CD4-positive, alpha-beta memory T cell (primary cell): ENCODE results near the gene LIPK. TPM values are rescaled to one million over a fixed set of nuclear protein-coding genes. Genes with fewer than 3 reads are reported as not detected.
"Not testable (repeated sequence)": the region's sequence is repeated elsewhere in the genome, so short reads cannot be mapped to it uniquely, and the experiment has no call there.

Experiments
- CTCF ChIA-PET: fragments of 350-600 bp; sonication (Branson Sonifier 250); formaldehyde crosslinking; loops from one replicate; lab custom pipeline; 2021; ENCODE audit warnings: inconsistent platforms; ENCODE audit not compliant: partially characterized antibody; lab: Charles Lee
- POLR2A ChIA-PET: fragments of 350-600 bp; sonication (Branson Sonifier 250); formaldehyde crosslinking; loops from one replicate; lab custom pipeline; 2021; ENCODE audit not compliant: partially characterized antibody; lab: Charles Lee
- DNase-seq, 5 donors: peaks; one replicate each; pipeline versions ENCODE4 v3.0.0 to v3.0.0-alpha.2; 2020 to 2022; ENCODE audit warnings: mixed read lengths in 1 of 5
- H3K27ac ChIP-seq: one replicate; pipeline ENCODE4 v1.7.0; 2013; ENCODE audit warnings: low read depth, low read length
- H3K27me3 ChIP-seq: 2 replicates; pipeline ENCODE4 v1.7.0; 2013; ENCODE audit warnings: mild to moderate bottlenecking, low read length, moderate library complexity; ENCODE audit not compliant: insufficient read depth
- H3K36me3 ChIP-seq: 2 replicates; pipeline ENCODE4 v1.7.0; 2013; ENCODE audit warnings: mild to moderate bottlenecking, low read length, moderate library complexity; ENCODE audit not compliant: insufficient read depth
- H3K4me1 ChIP-seq: 2 replicates; pipeline ENCODE4 v1.7.0; 2013; ENCODE audit warnings: mild to moderate bottlenecking, low read length, moderate library complexity; ENCODE audit not compliant: insufficient read depth
- H3K4me3 ChIP-seq, 2 donors: one replicate each; pipeline ENCODE4 v1.7.0; 2013; ENCODE audit warnings: low read length in 2 of 2, mild to moderate bottlenecking in 1 of 2
- H3K9me3 ChIP-seq, 2 donors: one replicate each; pipeline ENCODE4 v1.7.0; 2013; ENCODE audit warnings: low read length in 2 of 2, control low read depth in 1 of 2; ENCODE audit not compliant: control insufficient read depth in 1 of 2
- H3K27ac Mint-ChIP-seq, 7 donors: one replicate each; pipeline ENCODE4 v1.8.0; 2020 to 2021; ENCODE audit warnings: mixed read lengths in 7 of 7, mild to moderate bottlenecking in 6 of 7, inconsistent platforms in 3 of 7, moderate library complexity in 3 of 7
- H3K27me3 Mint-ChIP-seq, 2 donors: one replicate each; pipeline ENCODE4 v1.8.0; 2020 to 2021; ENCODE audit warnings: mixed read lengths in 2 of 2
- H3K36me3 Mint-ChIP-seq, 2 donors: one replicate each; pipeline ENCODE4 v1.8.0; 2020 to 2021; ENCODE audit warnings: mixed read lengths in 2 of 2, inconsistent platforms in 1 of 2, mild to moderate bottlenecking in 1 of 2
- H3K4me1 Mint-ChIP-seq, 4 donors: one replicate each; pipeline ENCODE4 v1.8.0; 2020 to 2021; ENCODE audit warnings: mixed read lengths in 4 of 4, mild to moderate bottlenecking in 1 of 4
- H3K4me3 Mint-ChIP-seq, 8 donors: one replicate each; pipeline ENCODE4 v1.8.0; 2020 to 2021; ENCODE audit warnings: mixed read lengths in 8 of 8, mild to moderate bottlenecking in 7 of 8, moderate library complexity in 6 of 8, inconsistent platforms in 3 of 8
- H3K9me3 Mint-ChIP-seq, 8 donors: one replicate each; pipeline ENCODE4 v1.8.0; 2020 to 2021; ENCODE audit warnings: mixed read lengths in 8 of 8, mild to moderate bottlenecking in 5 of 8, inconsistent platforms in 3 of 8, moderate library complexity in 1 of 8
- intact Hi-C: fragments of 100-400 bp; cut with micrococcal nuclease; formaldehyde crosslinking; loops from one replicate; pipeline ENCODE4 v1.15.1; 2023
- polyA plus RNA-seq, 2 donors: library from polyadenylated mRNA; unstranded; fragments of 300-500 nt; fragmentation: Illumina TruSeq; gene quantifications; one replicate each; pipeline ENCODE4 v1.2.3, GENCODE V29; 2021
- total RNA-seq, 2 experiments: library from RNA; stranded (reverse); gene quantifications; one replicate each; pipeline ENCODE4 v1.2.3, GENCODE V29; 2021

The LIPK gene
- total and polyA plus RNA-seq, 4 experiments from 2014 or later = not detected

GRCh38 chr10:88687853-88688467, 18.1 kb upstream of the LIPK start:
- Mint-ChIP-seq H3K27ac (no peak overlapping the region), H3K36me3 (no peaks in the 10 kb centered on the region), H3K9me3 (peaks cover 0 to 4% (median under 1%) of the 10 kb centered on the region in 8 donors), H3K27me3 (peaks cover 0 to 2% of the 10 kb centered on the region in 2 donors), H3K4me3 (no peak overlapping the region), H3K4me1 (no peaks in the 10 kb centered on the region)
- CTCF ChIA-PET = interaction anchor here (0.7 to 6.9 kb wide), 12 partner anchors 8 to 247 kb away, joined by 3 to 51 read pairs (median 4); partner anchors contain the start of genes RNLS and STAMBPL1
- Histone ChIP-seq H3K27ac (no peak overlapping the region), H3K9me3 (no peaks in the 10 kb centered on the region), H3K4me1 (no peaks in the 10 kb centered on the region), H3K36me3 (no peaks in the 10 kb centered on the region), H3K4me3 (no peak overlapping the region), H3K27me3 (no peaks in the 10 kb centered on the region)
- intact Hi-C loops = loop anchor here (1.0 to 10.0 kb wide), 6 partner anchors 122 to 823 kb away; partner anchors contain the start of genes KLLN and PTEN
- DNase-seq = peak in 4 of 5 donors; percentile 18 to 26 (median 21)
- POLR2A ChIA-PET = no interaction called here

GRCh38 chr10:88689366-88689765, 16.7 kb upstream of the LIPK start:
- H3K27me3 ChIP-seq = no peaks in the 10 kb centered on the region

GRCh38 chr10:88693392-88694020, 12.5 kb upstream of the LIPK start:
- intact Hi-C loops = no loop called here
- Mint-ChIP-seq H3K4me3 (no peak overlapping the region), H3K4me1 (no peaks in the 10 kb centered on the region), H3K9me3 (peaks cover 0 to 4% (median under 1%) of the 10 kb centered on the region in 8 donors), H3K36me3 (no peaks in the 10 kb centered on the region), H3K27me3 (peaks cover 3 to 4% of the 10 kb centered on the region in 2 donors), H3K27ac (no peak overlapping the region)
- Histone ChIP-seq H3K4me3 (no peak overlapping the region), H3K27ac (no peak overlapping the region), H3K36me3 (no peaks in the 10 kb centered on the region), H3K27me3 (no peaks in the 10 kb centered on the region), H3K9me3 (no peaks in the 10 kb centered on the region), H3K4me1 (no peaks in the 10 kb centered on the region)
- ChIA-PET CTCF (interaction anchor here (1.0 to 1.2 kb wide), 2 partner anchors 62 to 110 kb away, joined by 3 read pairs; partner anchors contain the start of gene RNLS), POLR2A (interaction anchor here (1.1 kb wide), 1 partner anchor 116 kb away, joined by 3 read pairs; no protein-coding TSS in a partner anchor)
- DNase-seq = no peak

More at GRCh38 chr10:88689366-88689765, 16.7 kb upstream of the LIPK start:
- ChIA-PET POLR2A (no interaction called here), CTCF (interaction anchor here (1.2 to 6.9 kb wide), 5 partner anchors 10 to 244 kb away, joined by 3 to 51 read pairs (median 11); no protein-coding TSS in a partner anchor)
- no peak for DNase-seq
- H3K36me3 Mint-ChIP-seq = no peaks in the 10 kb centered on the region
- H3K4me1 Mint-ChIP-seq = no peaks in the 10 kb centered on the region
- no peak overlapping the region for H3K27ac Mint-ChIP-seq
- no peaks in the 10 kb centered on the region for H3K4me1 ChIP-seq
- intact Hi-C loops = loop anchor here (10.0 kb wide), 2 partner anchors 125 to 825 kb away; partner anchors contain the start of genes KLLN and PTEN
- H3K36me3 ChIP-seq = no peaks in the 10 kb centered on the region
- H3K27ac ChIP-seq = no peak overlapping the region
- no peak overlapping the region for H3K4me3 ChIP-seq
- peaks cover 0 to 2% of the 10 kb centered on the region in 2 donors for H3K27me3 Mint-ChIP-seq
- peaks cover 0 to 4% (median under 1%) of the 10 kb centered on the region in 8 donors for H3K9me3 Mint-ChIP-seq
- no peak overlapping the region for H3K4me3 Mint-ChIP-seq
- H3K9me3 ChIP-seq = no peaks in the 10 kb centered on the region

- intact Hi-C loops = no loop called here
- DNase-seq = no peak
- Histone ChIP-seq H3K27ac (no peak overlapping the region), H3K9me3 (no peaks in the 10 kb centered on the region), H3K36me3 (no peaks in the 10 kb centered on the region), H3K27me3 (no peaks in the 10 kb centered on the region), H3K4me1 (no peaks in the 10 kb centered on the region), H3K4me3 (no peak overlapping the region)
- no peak overlapping the region for H3K27ac Mint-ChIP-seq
- peaks cover 0 to 1% (median 0%) of the 10 kb centered on the region in 4 donors for H3K4me1 Mint-ChIP-seq
- H3K9me3 Mint-ChIP-seq = no peaks in the 10 kb centered on the region
- POLR2A ChIA-PET = no interaction called here
- H3K4me3 Mint-ChIP-seq = no peak overlapping the region
- CTCF ChIA-PET = no interaction called here
- no peaks in the 10 kb centered on the region for H3K27me3 Mint-ChIP-seq
- H3K36me3 Mint-ChIP-seq = no peaks in the 10 kb centered on the region
Observed at GRCh38 chr10:88702848-88703597, 3.0 kb upstream of the LIPK start.

GRCh38 chr10:88707429-88708155, 1.5 kb downstream of the LIPK start:
- no peak overlapping the region for H3K4me3 Mint-ChIP-seq
- peaks cover 0 to 2% (median 0%) of the 10 kb centered on the region in 8 donors for H3K9me3 Mint-ChIP-seq
- no peaks in the 10 kb centered on the region for H3K36me3 Mint-ChIP-seq
- Histone ChIP-seq H3K9me3 (no peaks in the 10 kb centered on the region), H3K4me1 (no peaks in the 10 kb centered on the region), H3K27ac (no peak overlapping the region), H3K36me3 (no peaks in the 10 kb centered on the region), H3K4me3 (no peak overlapping the region), H3K27me3 (no peaks in the 10 kb centered on the region)
- peaks cover 0 to 1% (median 0%) of the 10 kb centered on the region in 4 donors for H3K4me1 Mint-ChIP-seq
- intact Hi-C loops = no loop called here
- no peak for DNase-seq
- ChIA-PET CTCF (no interaction called here), POLR2A (no interaction called here)
- H3K27ac Mint-ChIP-seq = no peak overlapping the region
- no peaks in the 10 kb centered on the region for H3K27me3 Mint-ChIP-seq

- intact Hi-C loops, H3K36me3 Mint-ChIP-seq, H3K9me3 Mint-ChIP-seq, CTCF ChIA-PET, H3K27me3 ChIP-seq, H3K27me3 Mint-ChIP-seq, H3K4me3 ChIP-seq, H3K27ac ChIP-seq, H3K4me1 ChIP-seq, H3K36me3 ChIP-seq, H3K27ac Mint-ChIP-seq, DNase-seq, H3K4me3 Mint-ChIP-seq, H3K9me3 ChIP-seq, H3K4me1 Mint-ChIP-seq, POLR2A ChIA-PET: not testable (repeated sequence)
Observed at GRCh38 chr10:88709361-88709760, 3.3 kb downstream of the LIPK start.
